Mesenchymal stem cell (in vitro differentiated cells and primary cell): ENCODE results near the gene FNIP2.

Experiments
- DNase-seq: peaks from one replicate; pipeline ENCODE4 v3.0.0-alpha.2; 2013
- H2AFZ ChIP-seq: one replicate; pipeline ENCODE4 v1.6.1; 2013; ENCODE audit warnings: low read depth, mild to moderate bottlenecking, control low read depth, inconsistent platforms, low read length, moderate library complexity
- H2AK5ac ChIP-seq: 2 replicates; pipeline ENCODE4 v1.6.1; 2013; ENCODE audit warnings: low read length, moderate library complexity, mild to moderate bottlenecking, inconsistent platforms; ENCODE audit not compliant: severe bottlenecking
- H2BK120ac ChIP-seq: one replicate; pipeline ENCODE4 v1.6.1; 2013; ENCODE audit warnings: low read depth, mild to moderate bottlenecking, inconsistent platforms, low read length, moderate library complexity
- H2BK12ac ChIP-seq, 2 experiments: one replicate each; pipeline ENCODE4 v1.6.1; 2013; ENCODE audit warnings: inconsistent platforms in 2 of 2, low read length in 2 of 2, mild to moderate bottlenecking in 2 of 2, moderate library complexity in 2 of 2, control low read depth in 1 of 2
- H2BK15ac ChIP-seq: one replicate; pipeline ENCODE4 v1.6.1; 2013; ENCODE audit warnings: mild to moderate bottlenecking, low read depth, inconsistent platforms; ENCODE audit not compliant: poor library complexity, severe bottlenecking
- H2BK5ac ChIP-seq: 2 replicates; pipeline ENCODE4 v1.6.1; 2013; ENCODE audit warnings: low read depth, mild to moderate bottlenecking, low read length, control low read depth, inconsistent platforms; ENCODE audit not compliant: poor library complexity, severe bottlenecking
- H3K14ac ChIP-seq, 2 experiments: one replicate each; pipeline ENCODE4 v1.6.1; 2013; ENCODE audit warnings: inconsistent platforms in 2 of 2, low read length in 2 of 2, control low read depth in 1 of 2, mild to moderate bottlenecking in 1 of 2, moderate library complexity in 1 of 2
- H3K18ac ChIP-seq, 2 experiments: one replicate each; pipeline ENCODE4 v1.6.1; 2013; ENCODE audit warnings: inconsistent platforms in 2 of 2, low read length in 2 of 2, control low read depth in 1 of 2, low read depth in 1 of 2, mild to moderate bottlenecking in 1 of 2
- H3K23ac ChIP-seq, 2 experiments: one replicate each; pipeline ENCODE4 v1.6.1; 2013; ENCODE audit warnings: inconsistent platforms in 2 of 2, low read length in 2 of 2, mild to moderate bottlenecking in 2 of 2, moderate library complexity in 2 of 2, control low read depth in 1 of 2
- H3K27ac ChIP-seq: 2 replicates; pipeline ENCODE4 v1.5.1; 2013; ENCODE audit warnings: mild to moderate bottlenecking, moderate library complexity, low read length, control low read depth, inconsistent platforms; ENCODE audit not compliant: poor library complexity, severe bottlenecking
- H3K27me3 ChIP-seq, 2 experiments: 2 replicates each; pipeline versions ENCODE4 v1.6.1 to v1.7.0; 2013; ENCODE audit warnings: low read length in 2 of 2, mild to moderate bottlenecking in 2 of 2, moderate library complexity in 2 of 2, control low read depth in 1 of 2, inconsistent platforms in 1 of 2; ENCODE audit not compliant: control insufficient read depth in 1 of 2, insufficient read depth in 1 of 2
- H3K36me3 ChIP-seq, 2 experiments: 2 replicates each; pipeline versions ENCODE4 v1.6.1 to v1.7.0; 2013; ENCODE audit warnings: low read length in 2 of 2, control low read depth in 1 of 2, inconsistent platforms in 1 of 2, low read depth in 1 of 2, mild to moderate bottlenecking in 1 of 2; ENCODE audit not compliant: insufficient read depth in 2 of 2, control insufficient read depth in 1 of 2
- H3K4ac ChIP-seq, 2 experiments: one replicate each; pipeline ENCODE4 v1.6.1; 2013; ENCODE audit warnings: inconsistent platforms in 2 of 2, low read length in 2 of 2, mild to moderate bottlenecking in 2 of 2, moderate library complexity in 2 of 2, control low read depth in 1 of 2, low read depth in 1 of 2
- H3K4me1 ChIP-seq: 2 replicates; pipeline ENCODE4 v1.6.1; 2013; ENCODE audit warnings: low read depth, low read length, control low read depth; ENCODE audit not compliant: control insufficient read depth, insufficient read depth
- H3K4me2 ChIP-seq: 2 replicates; pipeline ENCODE4 v1.6.1; 2013; ENCODE audit warnings: low read length, mild to moderate bottlenecking, inconsistent platforms; ENCODE audit not compliant: poor library complexity, severe bottlenecking
- H3K4me3 ChIP-seq, 2 experiments: 2 replicates each; pipeline versions ENCODE4 v1.5.1 to v1.7.0; 2013; ENCODE audit warnings: low read length in 2 of 2, mild to moderate bottlenecking in 2 of 2, control low read depth in 1 of 2, low read depth in 1 of 2; ENCODE audit not compliant: insufficient read depth in 1 of 2
- H3K79me1 ChIP-seq: replicated peaks from 2 replicates; pipeline ENCODE4 v1.6.1; 2013; ENCODE audit warnings: mild to moderate bottlenecking, control low read depth, low read length, inconsistent platforms; ENCODE audit not compliant: poor library complexity, severe bottlenecking
- H3K9ac ChIP-seq: 2 replicates; pipeline ENCODE4 v1.7.0; 2013; ENCODE audit warnings: mild to moderate bottlenecking, low read length, moderate library complexity
- H3K9me3 ChIP-seq: 2 replicates; pipeline ENCODE4 v1.7.0; 2013; ENCODE audit warnings: mild to moderate bottlenecking, low read length; ENCODE audit not compliant: control insufficient read depth
- H4K8ac ChIP-seq: one replicate; pipeline ENCODE4 v1.6.1; 2013; ENCODE audit warnings: inconsistent platforms, mild to moderate bottlenecking, low read length, moderate library complexity
- H4K91ac ChIP-seq: one replicate; pipeline ENCODE4 v1.6.1; 2013; ENCODE audit warnings: mild to moderate bottlenecking, low read length, inconsistent platforms
- whole genome bisulfite sequencing: methylation state at CpG from one replicate; pipeline ENCODE4 v1.1.7; 2013; ENCODE audit warnings: mixed read lengths; 5-methylcytosine and 5-hydroxymethylcytosine counted together

The FNIP2 gene

GRCh38 chr4:158912806-158913205 is 144.0 kb downstream of the FNIP2 start:
- WGBS: 92% methylated on average over 6 of the region's 6 CpGs
- Histone ChIP-seq H2BK120ac (no peak overlapping the region), H2BK12ac (no peak overlapping the region), H3K27me3 (no peaks in the 10 kb centered on the region), H3K9ac (no peak overlapping the region), H2BK5ac (no peak overlapping the region), H4K8ac (no peak overlapping the region), H2AFZ (no peak overlapping the region), H3K14ac (no peak overlapping the region), H3K9me3 (no peaks in the 10 kb centered on the region), H3K4me3 (no peak overlapping the region), H3K18ac (no peak overlapping the region), H2AK5ac (no peak overlapping the region), H3K79me1 (no peaks in the 10 kb centered on the region), H3K27ac (no peak overlapping the region), H4K91ac (no peak overlapping the region), H3K23ac (no peak overlapping the region), H3K4me1 (no peaks in the 10 kb centered on the region), H3K4ac (no peak overlapping the region), H3K36me3 (peaks cover 0 to 4% of the 10 kb centered on the region in 2 experiments), H3K4me2 (no peak overlapping the region), H2BK15ac (no peak overlapping the region)
- DNase-seq: no peak

GRCh38 chr4:158913766-158914165 is 144.9 kb downstream of the FNIP2 start:
- H3K79me1 ChIP-seq: no peaks in the 10 kb centered on the region
- no peak overlapping the region for H2BK120ac ChIP-seq
- H3K9ac ChIP-seq: peak overlapping the region; percentile 66
- H3K27me3 ChIP-seq: no peaks in the 10 kb centered on the region
- H2BK5ac ChIP-seq: no peak overlapping the region
- no peak overlapping the region for H2BK12ac ChIP-seq
- H3K9me3 ChIP-seq: no peaks in the 10 kb centered on the region
- H3K27ac ChIP-seq: no peak overlapping the region
- peaks cover 0 to 4% of the 10 kb centered on the region in 2 experiments for H3K36me3 ChIP-seq
- no peak overlapping the region for H3K4me2 ChIP-seq
- H4K8ac ChIP-seq: no peak overlapping the region
- H3K18ac ChIP-seq: no peak overlapping the region
- H3K4me3 ChIP-seq: peak overlapping the region in 1 of 2 experiments; percentile 38
- no peak overlapping the region for H2AK5ac ChIP-seq
- no peaks in the 10 kb centered on the region for H3K4me1 ChIP-seq
- no peak overlapping the region for H4K91ac ChIP-seq
- H3K4ac ChIP-seq: no peak overlapping the region
- 94% methylated on average over 3 of the region's 5 CpGs for WGBS
- no peak overlapping the region for H2BK15ac ChIP-seq
- no peak overlapping the region for H3K23ac ChIP-seq
- no peak overlapping the region for H2AFZ ChIP-seq
- no peak for DNase-seq
- H3K14ac ChIP-seq: no peak overlapping the region

DNA sequence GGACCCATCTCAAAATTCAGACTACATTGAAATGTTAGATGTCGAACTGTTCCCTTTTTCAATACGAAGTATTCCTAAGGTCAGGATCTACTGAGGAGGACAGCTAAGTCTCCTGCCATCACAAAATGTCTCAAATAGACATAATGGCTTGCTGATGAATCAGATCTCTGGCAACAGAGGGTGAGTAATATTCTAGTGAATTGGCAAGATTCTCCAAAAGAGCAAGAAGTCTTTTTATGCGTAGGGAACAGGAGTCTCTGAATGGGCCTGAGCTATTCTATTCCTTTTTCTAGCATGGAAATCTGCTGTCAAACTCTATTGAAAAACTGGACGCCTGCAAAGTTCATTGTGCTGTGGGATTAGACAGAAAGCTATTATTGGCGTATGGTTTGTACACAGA is 145.4 kb downstream of the FNIP2 start:
- H3K27ac ChIP-seq: no peak overlapping the region
- H2BK5ac ChIP-seq: no peak overlapping the region
- WGBS: 85% methylated on average over 4 of the region's 5 CpGs
- H3K14ac ChIP-seq: no peak overlapping the region
- no peak overlapping the region for H3K23ac ChIP-seq
- no peaks in the 10 kb centered on the region for H3K9me3 ChIP-seq
- peaks cover 0 to 4% of the 10 kb centered on the region in 2 experiments for H3K36me3 ChIP-seq
- no peak overlapping the region for H3K4me2 ChIP-seq
- peak overlapping the region in 1 of 2 experiments; percentile 40 for H3K4me3 ChIP-seq
- no peak overlapping the region for H3K4ac ChIP-seq
- DNase-seq: peak; percentile 60
- H2BK15ac ChIP-seq: no peak overlapping the region
- H3K18ac ChIP-seq: no peak overlapping the region
- H4K8ac ChIP-seq: no peak overlapping the region
- no peaks in the 10 kb centered on the region for H3K79me1 ChIP-seq
- no peaks in the 10 kb centered on the region for H3K27me3 ChIP-seq
- no peak overlapping the region for H2BK120ac ChIP-seq
- no peaks in the 10 kb centered on the region for H3K4me1 ChIP-seq
- no peak overlapping the region for H2AK5ac ChIP-seq
- no peak overlapping the region for H2AFZ ChIP-seq
- no peak overlapping the region for H4K91ac ChIP-seq
- peak overlapping the region; percentile 66 for H3K9ac ChIP-seq
- H2BK12ac ChIP-seq: no peak overlapping the region

- no peak overlapping the region for H3K4me2 ChIP-seq
- no peaks in the 10 kb centered on the region for H3K9me3 ChIP-seq
- DNase-seq: no peak
- H3K27me3 ChIP-seq: no peaks in the 10 kb centered on the region
- no peak overlapping the region for H3K27ac ChIP-seq
- H3K4ac ChIP-seq: no peak overlapping the region
- no peak overlapping the region for H3K14ac ChIP-seq
- no peak overlapping the region for H2AK5ac ChIP-seq
- H3K4me3 ChIP-seq: no peak overlapping the region
- H3K18ac ChIP-seq: no peak overlapping the region
- peaks cover 0 to under 1% of the 10 kb centered on the region in 2 experiments for H3K36me3 ChIP-seq
- no peak overlapping the region for H2BK12ac ChIP-seq
- no peak overlapping the region for H3K23ac ChIP-seq
- no peak overlapping the region for H2BK15ac ChIP-seq
- H2BK120ac ChIP-seq: no peak overlapping the region
- H2AFZ ChIP-seq: no peak overlapping the region
- H3K4me1 ChIP-seq: no peaks in the 10 kb centered on the region
- H3K79me1 ChIP-seq: no peaks in the 10 kb centered on the region
- no peak overlapping the region for H4K8ac ChIP-seq
- H4K91ac ChIP-seq: no peak overlapping the region
- no peak overlapping the region for H2BK5ac ChIP-seq
- no peak overlapping the region for H3K9ac ChIP-seq
- 80% methylated on average over 2 of the region's 2 CpGs for WGBS
Measured at GRCh38 chr4:158915683-158916241, 146.9 kb downstream of the FNIP2 start.
